Stomach (tissue), 4 donors: ENCODE data around the gene PRX.

ENCODE experiments used
- CTCF ChIP-seq, 7 experiments: fragments of 450-650 bp in 4 of 7; fragments of 200-600 bp in 3 of 7; sonication (generic) in 3 of 7; IDR thresholded peaks; one replicate each; pipeline ENCODE4 v1.5.1; 2016 to 2019; ENCODE audit warnings: antibody characterized with exemption in 7 of 7, control low read depth in 2 of 7, mild to moderate bottlenecking in 1 of 7
- POLR2A ChIP-seq, 4 donors: fragments of 450-650 bp; IDR thresholded peaks; one replicate each; pipeline ENCODE4 v1.6.1; 2016; ENCODE audit warnings: antibody characterized with exemption in 4 of 4, control low read depth in 2 of 4, mild to moderate bottlenecking in 1 of 4, moderate library complexity in 1 of 4
- POLR2AphosphoS5 ChIP-seq, 3 donors: sonication (generic); formaldehyde crosslinking; IDR thresholded peaks; one replicate each; pipeline ENCODE4 v1.6.1; 2016; ENCODE audit warnings: antibody characterized with exemption in 3 of 3

DNA sequence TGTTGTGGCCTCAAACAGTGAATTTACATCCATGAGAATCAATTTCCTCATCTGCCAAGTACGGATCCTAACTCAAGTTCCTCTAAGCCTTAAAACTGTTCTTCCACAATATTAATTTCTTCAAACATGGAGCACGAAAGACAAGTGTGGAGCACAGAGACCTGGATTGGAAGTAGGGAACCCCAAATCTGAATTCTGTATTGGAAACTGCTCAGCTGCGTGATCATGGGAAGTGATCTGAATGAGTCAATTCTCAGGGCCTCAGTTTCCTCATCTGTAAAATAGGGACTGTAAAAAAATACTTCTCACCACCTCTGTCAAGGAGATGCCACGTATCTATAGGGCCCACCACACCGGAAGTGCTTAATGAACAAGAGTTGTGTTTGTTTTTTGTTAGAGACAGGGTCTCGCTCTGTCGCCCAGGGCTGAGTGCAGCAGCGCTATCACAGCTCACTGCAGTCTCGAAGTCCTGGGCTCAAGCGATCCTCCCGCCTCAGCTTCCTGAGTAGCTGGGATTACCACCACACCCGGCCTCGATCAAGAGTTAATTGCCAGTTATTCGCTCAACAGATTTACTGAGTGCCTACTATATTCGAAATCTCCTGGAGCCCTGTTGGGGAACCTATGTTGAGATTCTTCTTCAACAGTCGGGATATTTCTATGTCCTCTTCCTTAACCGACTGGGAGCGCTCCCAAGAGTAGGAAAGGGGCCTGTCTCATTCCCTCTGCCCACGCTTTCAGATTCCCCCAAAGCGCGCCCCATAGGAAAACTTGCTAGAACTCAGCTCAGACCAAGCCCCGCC lies 29.4 kb upstream of the PRX start:
- TF ChIP-seq CTCF (IDR thresholded peaks at IDR 0.05): no peak
- TF ChIP-seq POLR2AphosphoS5 (IDR thresholded peaks at IDR 0.05): no peak
- no peak for TF ChIP-seq POLR2A (IDR thresholded peaks at IDR 0.05)
